ENCODE results near the gene INPP5B.
"Not testable (repeated sequence)": the region's sequence is repeated elsewhere in the genome, so short reads cannot be mapped to it uniquely, and the experiment has no call there.

Gene INPP5B

DNA sequence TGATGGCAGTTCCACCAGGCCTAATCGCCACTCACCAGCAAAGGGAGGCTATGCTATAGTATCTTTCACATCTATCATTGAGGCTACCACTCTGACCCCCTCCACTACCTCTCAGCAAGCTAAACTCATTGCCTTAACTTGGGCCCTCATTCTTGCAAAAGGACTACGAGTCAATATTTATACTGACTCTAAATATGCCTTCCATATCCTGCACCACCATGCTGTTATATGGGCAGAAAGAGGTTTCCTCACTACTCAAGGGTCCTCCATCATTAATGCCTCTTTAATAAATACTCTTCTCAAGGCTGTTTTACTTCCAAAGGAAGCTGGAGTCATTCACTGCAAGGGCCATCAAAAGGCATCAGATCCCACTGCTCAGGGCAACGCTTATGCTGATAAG, 35.4 kb downstream of the INPP5B start:
- not testable (repeated sequence) for DNase-seq (ENCODE audit: low spot score)

DNA sequence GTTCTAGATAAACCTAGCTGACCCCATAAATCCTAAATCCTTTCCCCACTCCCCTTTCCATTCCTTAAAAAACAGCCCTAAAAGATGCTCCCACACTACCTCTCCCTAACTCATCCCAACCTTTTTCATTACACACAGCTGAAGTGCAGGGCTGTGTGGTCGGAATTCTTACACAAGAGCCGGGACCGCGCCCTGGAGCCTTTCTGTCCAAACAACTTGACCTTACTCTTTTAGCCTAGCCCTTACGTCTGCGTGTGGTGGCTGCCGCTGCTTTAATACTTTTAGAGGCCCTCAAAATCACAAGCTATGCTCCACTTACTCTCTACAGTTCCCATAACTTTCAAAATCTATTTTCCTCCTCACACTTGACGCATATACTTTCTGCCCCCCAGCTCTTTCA, 36.0 kb downstream of the INPP5B start:
- not testable (repeated sequence) for DNase-seq (ENCODE audit: low spot score)

DNA sequence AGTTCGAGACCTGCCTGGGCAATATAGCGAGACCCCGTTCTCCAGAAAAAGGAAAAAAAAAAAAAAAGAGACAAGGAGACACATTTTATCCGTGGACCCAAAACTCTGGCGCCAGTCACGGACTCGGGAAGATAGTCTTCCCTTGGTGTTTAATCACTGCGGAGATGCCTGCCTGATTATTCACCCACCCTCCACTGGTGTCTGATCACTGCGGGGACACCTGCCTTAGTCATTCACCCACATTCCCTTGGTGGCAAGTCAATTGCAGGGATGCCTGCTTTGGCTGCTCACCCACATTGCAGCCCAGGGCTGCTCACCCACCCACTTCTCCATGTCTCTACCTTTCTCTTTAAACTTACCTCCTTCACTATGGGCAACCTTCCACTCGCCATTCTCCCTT, 38.3 kb downstream of the INPP5B start:
- DNase-seq (ENCODE audit: low spot score), result not testable (repeated sequence)

- not testable (repeated sequence) for DNase-seq (ENCODE audit: low spot score)
These were observed 39.3 kb downstream of the INPP5B start for GRCh38 chr1:37907416-37908125.

DNA sequence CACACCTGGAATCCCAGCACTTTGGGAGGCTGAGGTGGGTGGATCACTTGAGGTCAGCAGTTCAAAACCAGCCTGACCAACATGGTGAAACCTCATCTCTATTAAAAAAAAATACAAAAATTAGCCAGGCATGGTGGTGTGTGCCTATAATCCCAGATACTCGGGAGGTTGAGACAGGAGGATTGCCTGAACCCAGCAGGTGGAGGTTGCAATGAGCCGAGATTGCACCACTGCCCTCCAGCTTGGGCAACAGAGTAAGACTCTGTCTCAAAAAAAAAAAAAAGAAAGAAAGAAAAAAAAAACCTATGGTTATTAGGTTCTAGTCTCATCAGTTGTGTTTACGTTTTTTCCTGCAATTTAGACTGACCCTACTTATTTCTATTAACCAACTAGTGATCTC, 40.3 kb downstream of the INPP5B start:
- not testable (repeated sequence) for DNase-seq (ENCODE audit: low spot score)

DNA sequence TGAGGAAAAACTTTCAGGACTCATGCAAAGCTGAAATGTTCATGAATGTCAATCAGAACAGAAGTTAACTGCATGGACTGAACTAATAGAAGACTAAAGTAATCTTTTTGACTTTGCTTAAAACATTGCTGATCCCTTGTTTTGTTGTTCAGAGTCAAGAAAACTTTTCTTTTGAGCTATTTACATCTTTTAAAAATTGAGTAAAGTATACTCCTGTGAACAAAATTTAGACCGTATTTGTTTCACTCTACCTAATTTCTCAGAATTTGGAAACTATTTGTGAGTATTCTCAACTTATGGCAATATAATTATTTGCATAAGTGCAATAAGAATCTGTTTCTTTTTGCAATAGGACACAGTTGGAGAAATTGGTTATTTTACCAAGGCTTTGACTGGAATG, 41.1 kb downstream of the INPP5B start:
- no peak for DNase-seq (ENCODE audit: low spot score)

GRCh38 chr1:37903921-37904320, 42.9 kb downstream of the INPP5B start:
- not testable (repeated sequence) for DNase-seq (ENCODE audit: low spot score)

DNA sequence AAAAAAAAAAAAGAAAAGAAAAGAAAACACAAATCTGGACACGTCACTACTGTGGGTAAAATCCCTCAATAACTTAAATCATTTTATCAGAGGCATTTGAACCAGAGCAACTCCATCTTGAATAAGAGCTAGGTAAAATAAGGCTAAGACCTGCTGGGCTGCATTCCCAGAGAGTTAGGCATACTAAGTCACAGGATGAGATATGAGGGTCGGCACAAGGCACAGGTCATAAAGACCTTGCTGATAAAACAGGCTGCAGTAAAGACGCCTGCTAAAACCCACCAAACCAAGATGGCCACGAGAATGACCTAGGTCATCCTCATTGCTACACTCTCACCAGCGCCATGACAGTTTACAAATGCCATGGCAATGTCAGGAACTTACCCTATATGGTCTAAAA, 43.9 kb downstream of the INPP5B start:
- DNase-seq (ENCODE audit: low spot score), result no peak

GRCh38 chr1:37901893-37902225, 45.0 kb downstream of the INPP5B start:
- no peak for DNase-seq (ENCODE audit: low spot score)

- DNase-seq (ENCODE audit: low spot score), result no peak
These were observed 45.5 kb downstream of the INPP5B start for GRCh38 chr1:37901191-37901892.

GRCh38 chr1:37897563-37897962, 49.3 kb downstream of the INPP5B start:
- not testable (repeated sequence) for DNase-seq (ENCODE audit: low spot score)

DNA sequence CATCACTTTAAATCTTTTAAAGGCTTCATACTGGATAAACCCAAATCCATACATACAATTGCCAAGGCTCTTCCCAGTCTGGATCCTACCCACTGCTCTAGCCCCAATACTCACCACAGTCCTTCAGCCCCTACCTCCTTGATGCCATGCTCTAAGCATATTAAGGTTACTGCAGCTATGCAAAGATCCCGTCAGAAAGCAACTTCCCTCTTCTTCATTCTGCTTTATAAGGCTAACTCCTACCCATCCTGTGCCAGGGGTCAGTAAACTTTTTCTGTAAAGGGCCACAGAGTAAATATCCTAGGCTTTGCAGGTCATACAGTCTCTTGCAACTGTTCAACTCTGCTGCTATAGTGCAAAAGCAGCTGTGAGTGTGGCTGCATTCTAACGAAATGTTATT, 53.2 kb downstream of the INPP5B start:
- no peak for DNase-seq (ENCODE audit: low spot score)

DNA sequence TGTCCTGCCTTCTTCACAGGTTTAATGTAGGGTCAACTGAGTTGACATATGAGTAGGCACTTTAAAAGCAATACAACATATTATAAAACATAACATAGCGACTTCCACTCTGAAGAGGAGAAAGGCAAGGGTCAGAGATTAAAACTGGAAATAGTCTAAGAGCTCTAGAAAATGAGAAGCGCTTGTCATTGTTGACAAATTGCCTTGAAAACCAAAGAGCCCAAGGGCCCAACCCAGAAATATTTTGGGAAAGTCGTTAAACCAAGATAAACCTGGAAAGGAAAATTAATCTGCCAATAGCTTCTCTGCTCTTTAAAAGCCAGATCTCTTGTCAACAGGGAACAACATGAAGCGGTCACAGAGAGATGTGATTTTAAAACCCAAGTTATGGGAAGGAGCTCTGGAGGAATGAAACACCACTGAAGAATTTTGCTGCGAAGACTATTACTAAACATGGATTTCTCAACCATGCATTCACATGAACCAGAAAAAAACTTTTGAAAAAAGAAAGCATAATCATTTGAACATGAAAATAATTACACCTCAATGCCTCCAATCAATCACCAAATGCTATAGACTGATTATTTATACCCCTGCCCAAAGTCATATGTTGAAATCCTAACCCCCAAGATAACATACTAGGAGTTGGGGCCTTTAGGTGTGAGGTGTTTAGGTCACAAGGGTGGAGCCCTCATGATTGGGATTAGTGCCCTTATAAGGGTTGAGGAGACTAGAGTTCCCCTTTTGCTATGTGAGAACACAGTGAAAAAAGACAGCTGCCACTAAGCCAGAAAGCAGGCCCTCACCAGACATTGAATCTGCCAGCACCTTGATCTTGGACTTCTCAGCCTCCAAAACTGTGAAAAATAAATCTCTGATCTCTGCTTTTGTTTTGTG, 54.5 kb downstream of the INPP5B start:
- no peak for DNase-seq (ENCODE audit: low spot score)

GRCh38 chr1:37890378-37891014, 56.4 kb downstream of the INPP5B start:
- DNase-seq (ENCODE audit: low spot score), result no peak

- no peak for DNase-seq (ENCODE audit: low spot score)
These were observed 58.7 kb downstream of the INPP5B start for GRCh38 chr1:37888022-37888700.

- DNase-seq (ENCODE audit: low spot score), result no peak
These were observed 62.7 kb downstream of the INPP5B start for GRCh38 chr1:37884145-37884544.

GRCh38 chr1:37883671-37884070, 63.2 kb downstream of the INPP5B start:
- DNase-seq (ENCODE audit: low spot score), result no peak

DNA sequence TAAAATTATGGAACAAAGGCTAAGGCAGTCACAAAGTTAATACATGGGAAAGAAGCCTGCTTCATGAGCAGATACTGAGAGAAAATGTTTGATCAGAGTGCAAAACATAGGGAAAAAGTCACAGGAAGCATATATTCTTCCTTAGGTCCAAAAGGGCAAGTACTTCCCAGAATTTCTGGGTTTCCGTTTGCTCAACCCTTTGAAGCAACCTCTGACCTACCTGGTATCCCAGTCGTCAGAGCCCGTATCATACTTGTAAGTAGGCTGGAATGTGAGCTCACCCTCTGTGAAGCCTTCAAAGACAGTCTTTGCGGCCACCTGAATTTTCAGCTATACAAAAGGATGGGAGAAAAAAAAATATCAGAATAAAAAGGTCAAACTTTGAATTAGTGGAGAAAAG, 67.0 kb downstream of the INPP5B start:
- no peak for DNase-seq (ENCODE audit: low spot score)

DNA sequence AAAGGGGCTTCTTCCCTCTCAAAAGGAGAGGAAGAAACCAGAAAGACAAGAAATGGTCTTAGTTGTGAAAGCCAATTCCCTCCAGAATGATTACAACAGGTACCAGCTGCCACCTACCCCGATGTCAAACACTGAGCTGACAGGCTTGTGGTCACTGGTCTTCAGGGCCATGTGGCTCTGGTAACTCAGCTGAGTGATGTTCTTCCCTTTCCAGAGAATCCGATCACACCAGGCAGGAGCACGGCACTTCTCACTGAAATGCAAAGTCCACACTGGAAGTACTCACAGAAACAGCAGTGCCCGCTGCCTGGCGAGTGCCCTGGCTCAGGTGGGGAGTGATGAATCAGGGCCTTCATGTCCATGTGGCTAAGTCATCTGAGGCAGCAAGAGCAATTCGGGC, 68.8 kb downstream of the INPP5B start:
- no peak for DNase-seq (ENCODE audit: low spot score)

DNA sequence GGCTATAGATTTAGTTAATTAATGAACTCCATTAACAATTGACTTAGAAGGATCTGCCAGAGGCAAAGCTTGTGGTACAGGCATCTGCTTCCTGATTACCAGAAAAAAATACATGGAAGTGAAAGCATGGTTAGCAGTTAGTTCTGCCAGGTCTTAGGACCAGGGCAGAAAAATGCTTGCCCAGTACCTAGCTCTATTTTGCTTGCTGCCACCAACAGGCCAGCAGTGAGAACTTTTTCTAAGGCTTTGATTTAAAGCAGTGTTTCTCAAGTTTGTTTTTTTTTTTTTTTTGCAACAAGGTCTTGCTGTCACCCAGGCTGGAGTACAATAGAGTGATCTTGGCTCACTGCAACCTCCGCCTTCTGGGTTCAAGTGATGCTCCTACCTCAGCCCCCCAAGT, 71.0 kb downstream of the INPP5B start:
- no peak for DNase-seq (ENCODE audit: low spot score)

- DNase-seq (ENCODE audit: low spot score), result no peak
These were observed 74.2 kb downstream of the INPP5B start for GRCh38 chr1:37872692-37873091.

DNA sequence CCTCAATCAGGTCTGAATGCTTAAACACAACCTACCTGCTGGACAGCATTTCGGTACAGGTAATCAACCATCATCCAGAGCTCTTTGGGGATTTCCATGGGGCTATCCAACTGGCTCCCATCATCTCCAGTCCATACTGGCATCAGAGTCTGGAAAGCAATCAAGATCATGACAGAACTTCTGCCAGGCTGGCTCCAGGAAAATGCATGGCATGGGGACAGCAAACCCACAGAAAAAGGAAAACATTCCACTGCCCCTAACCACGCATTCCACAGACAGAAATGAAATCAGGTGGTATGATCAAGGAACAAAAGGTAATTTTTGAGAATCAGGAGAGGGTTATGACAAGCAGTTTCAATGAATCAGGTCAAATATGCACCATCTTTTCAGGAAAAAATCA, 78.4 kb downstream of the INPP5B start:
- DNase-seq (ENCODE audit: low spot score), result no peak

Data from ecto neural progenitor cell (in vitro differentiated cells).